SH-SY5Y (cell line): ENCODE measurements around the gene GREB1L.

Experiments used
- GATA2 ChIP-seq: IDR thresholded peaks from 2 replicates; pipeline ENCODE4 v1.6.1; 2011; ENCODE audit warnings: mild to moderate bottlenecking, low read depth, low read length
- GATA3 ChIP-seq: IDR thresholded peaks from 2 replicates; pipeline ENCODE4 v1.6.1; 2011; ENCODE audit warnings: low read depth, mild to moderate bottlenecking, low read length, moderate library complexity

DNA sequence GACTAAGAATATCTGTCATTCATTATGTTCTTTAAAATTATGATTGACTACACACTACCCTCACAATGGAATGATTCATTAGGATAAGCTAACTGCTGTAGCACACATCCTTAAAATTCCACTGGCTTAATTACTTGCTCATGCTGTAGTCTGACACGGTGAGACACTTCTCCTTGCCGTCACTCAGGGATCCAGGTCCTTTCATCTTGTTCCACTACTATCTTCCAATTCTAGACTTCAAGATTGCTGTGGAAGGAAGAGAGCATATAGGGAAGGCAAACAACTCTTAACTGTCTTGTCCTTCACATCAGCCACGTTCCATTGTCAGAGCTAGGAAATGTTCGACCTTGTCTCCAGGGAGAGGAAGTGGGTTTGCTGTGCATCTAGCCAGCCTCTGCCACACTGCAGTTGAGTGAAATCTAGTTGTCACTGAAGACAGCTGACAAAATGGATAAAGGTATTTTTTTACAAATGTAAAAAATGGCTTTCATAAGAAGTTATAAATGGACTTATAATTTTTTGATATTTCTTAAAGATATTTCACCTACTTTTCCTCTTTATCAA lies 30.1 kb downstream of the GREB1L start:
- no peak for TF ChIP-seq GATA3
- no peak for TF ChIP-seq GATA2
